Fibroblast of mammary gland (primary cell): ENCODE results near the gene RNF31.

ENCODE experiments used
- DNase-seq: peaks from one replicate; pipeline ENCODE4 v3.0.0-alpha.2; 2010; ENCODE audit warnings: low read depth
- H3K4me3 ChIP-seq: 2 replicates; pipeline ENCODE4 v1.5.1; 2011; ENCODE audit warnings: low read depth, mild to moderate bottlenecking, low read length, moderate library complexity; ENCODE audit not compliant: control insufficient read depth
- CTCF ChIP-seq: conservative IDR thresholded peaks from 2 replicates; pipeline ENCODE4 v1.5.1; 2011; ENCODE audit warnings: low read depth, low read length, inconsistent platforms; ENCODE audit not compliant: control insufficient read depth, insufficient read depth

Gene RNF31

GRCh38 chr14:24172261-24172860 lies 25.1 kb downstream of the RNF31 start:
- H3K4me3 ChIP-seq, result peak overlapping the region; percentile 9
- no peak for TF ChIP-seq CTCF
- DNase-seq, result no peak

DNA sequence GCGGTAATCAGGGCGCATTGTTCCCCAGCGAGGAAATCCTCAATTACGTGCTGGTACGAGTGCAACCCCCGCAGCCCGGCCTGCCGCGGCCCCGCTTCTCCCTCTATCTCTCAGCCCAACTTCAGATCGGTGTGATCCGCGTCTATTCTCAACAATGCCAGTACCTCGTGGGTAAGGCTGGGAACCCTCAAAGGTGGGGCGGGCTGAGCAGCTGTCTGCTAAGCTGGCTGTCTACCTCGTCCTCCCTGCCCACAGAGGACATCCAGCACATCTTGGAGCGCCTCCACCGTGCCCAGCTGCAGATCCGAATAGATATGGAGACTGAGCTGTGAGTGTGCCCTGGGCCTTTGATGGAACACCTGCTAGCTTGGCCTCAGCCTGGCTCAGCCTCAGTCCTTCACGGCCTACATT lies 25.6 kb downstream of the RNF31 start:
- no peak overlapping the region for H3K4me3 ChIP-seq
- no peak for TF ChIP-seq CTCF
- no peak for DNase-seq

DNA sequence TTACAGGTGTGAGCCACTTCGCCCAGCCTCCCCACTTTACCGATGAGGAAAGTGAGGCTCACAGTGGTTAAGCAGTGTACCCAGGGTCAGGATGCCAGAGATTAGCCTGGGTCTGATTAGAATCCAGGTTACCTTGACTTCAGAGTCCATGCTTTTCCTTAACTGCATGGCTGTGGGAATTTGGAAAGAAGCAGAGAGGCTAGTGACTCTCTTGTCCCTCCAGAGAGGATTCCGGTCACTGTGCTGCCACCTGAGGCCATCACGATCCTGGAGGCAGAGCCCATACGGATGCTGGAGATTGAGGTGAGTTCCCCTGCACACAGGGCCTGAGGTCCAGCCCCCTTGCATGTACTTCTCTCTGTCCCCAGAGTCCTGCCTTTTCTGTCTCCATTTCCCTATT lies 29.3 kb downstream of the RNF31 start:
- DNase-seq, result no peak
- TF ChIP-seq CTCF, result no peak
- H3K4me3 ChIP-seq, result no peak overlapping the region

DNA sequence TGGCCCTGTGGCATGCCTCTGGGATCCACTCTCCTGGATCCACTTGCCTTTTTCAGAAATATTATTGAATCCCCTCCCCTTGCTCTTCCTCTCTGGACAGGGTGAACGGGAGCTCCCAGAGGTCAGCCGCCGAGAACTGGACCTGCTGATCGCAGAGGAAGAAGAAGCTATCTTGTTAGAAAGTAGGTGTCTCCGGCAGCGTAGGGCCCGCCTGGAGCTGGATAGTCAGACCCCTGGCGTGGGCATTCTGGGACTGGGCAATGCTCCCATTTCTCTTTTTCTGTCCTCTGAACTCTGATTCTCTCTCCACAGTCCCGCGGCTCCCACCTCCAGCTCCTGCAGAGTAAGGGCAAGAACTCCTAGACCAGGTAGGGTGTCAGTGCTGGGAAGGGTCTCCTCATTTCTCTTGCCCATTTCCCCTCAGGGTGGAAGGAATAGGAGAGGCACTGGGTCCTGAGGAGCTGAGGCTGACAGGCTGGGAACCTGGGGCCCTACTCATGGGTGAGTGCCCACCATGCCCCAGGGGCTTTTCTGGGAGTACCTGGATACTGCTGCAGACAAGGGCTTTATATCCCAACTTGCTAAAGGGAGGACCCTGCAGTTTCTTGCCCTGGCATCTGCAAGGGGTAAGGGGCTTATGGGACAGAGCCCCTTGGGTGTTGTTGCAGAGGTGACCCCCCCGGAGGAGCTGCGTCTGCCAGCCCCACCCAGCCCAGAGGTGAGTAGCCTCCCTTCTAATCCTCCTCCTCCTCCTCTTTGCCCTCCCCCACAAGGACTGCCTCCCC lies 29.9 kb downstream of the RNF31 start:
- no peak overlapping the region for H3K4me3 ChIP-seq
- TF ChIP-seq CTCF, result no peak
- DNase-seq, result no peak

- no peak for DNase-seq
- no peak overlapping the region for H3K4me3 ChIP-seq
- no peak for TF ChIP-seq CTCF
Measured at GRCh38 chr14:24177891-24178290, 30.6 kb downstream of the RNF31 start.

DNA sequence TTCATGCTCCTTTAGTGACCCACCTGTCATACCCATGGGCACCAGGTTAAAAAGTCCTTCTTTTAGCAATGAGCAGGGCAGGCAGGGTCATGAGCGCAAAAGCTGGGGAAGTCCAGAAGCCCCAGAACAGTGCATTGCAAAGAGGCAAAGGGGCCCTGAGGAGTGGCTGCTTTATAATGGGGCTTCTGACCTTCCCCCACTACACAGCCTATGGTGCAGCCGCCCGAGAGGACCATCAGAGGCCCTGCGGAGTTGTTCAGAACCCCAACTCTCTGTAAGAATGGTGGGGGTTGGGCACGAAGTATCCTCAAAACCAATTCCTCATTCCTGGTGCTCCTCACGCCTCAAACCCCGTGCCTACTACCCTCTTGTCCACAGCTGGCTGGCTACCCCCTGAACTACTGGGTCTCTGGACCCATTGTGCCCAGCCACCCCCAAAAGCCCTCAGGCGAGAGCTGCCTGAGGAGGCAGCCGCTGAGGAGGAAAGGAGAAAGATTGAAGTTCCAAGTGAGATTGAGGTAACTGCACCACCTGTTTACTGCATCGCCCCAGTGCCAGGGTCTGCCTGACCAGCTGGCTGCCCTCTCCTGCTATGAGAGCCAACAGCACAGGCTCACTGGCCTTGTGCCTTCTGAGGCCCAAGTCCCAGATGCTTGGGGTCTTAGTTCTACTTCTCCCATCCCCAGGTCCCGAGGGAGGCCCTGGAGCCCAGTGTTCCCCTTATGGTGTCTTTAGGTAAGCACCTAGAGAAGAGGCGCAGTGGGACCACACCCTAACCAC lies 31.3 kb downstream of the RNF31 start:
- no peak for DNase-seq
- H3K4me3 ChIP-seq, result no peak overlapping the region
- TF ChIP-seq CTCF, result no peak
